GM23248 (cell line): ENCODE data around the gene DTX3L. TPM values are rescaled to one million over a fixed set of nuclear protein-coding genes. Genes with fewer than 3 reads are reported as not detected.

ENCODE experiments used
- DNase-seq: peaks from one replicate; pipeline ENCODE4 v3.0.0-alpha.2; 2015
- H2AFZ ChIP-seq: fragments of 200-600 bp; sonication (generic); 2 replicates; pipeline ENCODE4 v1.6.1; 2016; ENCODE audit warnings: antibody characterized with exemption
- H3F3A ChIP-seq: fragments of 200-600 bp; sonication (generic); 2 replicates; pipeline ENCODE4 v1.6.1; 2016; ENCODE audit warnings: mild to moderate bottlenecking, antibody characterized with exemption, mixed run types; ENCODE audit not compliant: insufficient read depth
- H3K27ac ChIP-seq: fragments of 200-600 bp; sonication (generic); 2 replicates; pipeline ENCODE4 v1.5.1; 2016; ENCODE audit warnings: mild to moderate bottlenecking
- H3K27me3 ChIP-seq: fragments of 200-600 bp; sonication (generic); replicated peaks from 2 replicates; pipeline ENCODE4 v1.6.1; 2016; ENCODE audit warnings: mild to moderate bottlenecking; ENCODE audit not compliant: insufficient read depth
- H3K36me3 ChIP-seq: fragments of 200-600 bp; sonication (generic); 2 replicates; pipeline ENCODE4 v1.6.1; 2016; ENCODE audit warnings: low read depth, mild to moderate bottlenecking
- H3K4me1 ChIP-seq: fragments of 200-600 bp; sonication (generic); 2 replicates; pipeline ENCODE4 v1.6.1; 2016; ENCODE audit warnings: mild to moderate bottlenecking; ENCODE audit not compliant: insufficient read depth
- H3K4me2 ChIP-seq: fragments of 200-600 bp; sonication (generic); one replicate; pipeline ENCODE4 v1.6.1; 2016; ENCODE audit warnings: mild to moderate bottlenecking; ENCODE audit not compliant: unreplicated experiment
- H3K4me3 ChIP-seq: fragments of 200-600 bp; sonication (generic); 2 replicates; pipeline ENCODE4 v1.5.1; 2016; ENCODE audit warnings: mild to moderate bottlenecking
- H3K79me2 ChIP-seq: fragments of 200-600 bp; sonication (generic); 2 replicates; pipeline ENCODE4 v1.6.1; 2016; ENCODE audit warnings: mild to moderate bottlenecking; ENCODE audit not compliant: insufficient read depth
- H3K9ac ChIP-seq: fragments of 200-600 bp; sonication (generic); 2 replicates; pipeline ENCODE4 v1.6.1; 2016; ENCODE audit warnings: mild to moderate bottlenecking
- H3K9me2 ChIP-seq: fragments of 200-600 bp; sonication (generic); 2 replicates; pipeline ENCODE4 v1.6.1; 2016; ENCODE audit warnings: mixed run types, mild to moderate bottlenecking, moderate library complexity; ENCODE audit not compliant: insufficient read depth
- H3K9me3 ChIP-seq: fragments of 200-600 bp; sonication (generic); one replicate; pipeline ENCODE4 v1.6.1; 2017; ENCODE audit warnings: low read depth
- H4K20me1 ChIP-seq: fragments of 200-600 bp; sonication (generic); 2 replicates; pipeline ENCODE4 v1.6.0; 2016; ENCODE audit not compliant: insufficient read depth
- EZH2 ChIP-seq: fragments of 200-600 bp; sonication (generic); IDR thresholded peaks from 2 replicates; pipeline ENCODE4 v1.6.1; 2018; ENCODE audit warnings: antibody characterized with exemption, mild to moderate bottlenecking; ENCODE audit not compliant: insufficient read depth, poor library complexity, severe bottlenecking
- EZH2phosphoT487 ChIP-seq: fragments of 200-600 bp; sonication (generic); IDR thresholded peaks from 2 replicates; pipeline ENCODE4 v1.6.1; 2018; ENCODE audit warnings: antibody characterized with exemption, moderate library complexity, mild to moderate bottlenecking, low read depth; ENCODE audit not compliant: insufficient read depth
- WGBS, 2 experiments: methylation state at CpG; one replicate each; pipeline ENCODE4 v1.1.6; 2015 to 2017; ENCODE audit warnings: low lambda C conversion rate in 2 of 2, low coverage in 1 of 2; ENCODE audit errors: missing lambda C conversion rate in 2 of 2; 5-methylcytosine and 5-hydroxymethylcytosine counted together
- in situ Hi-C: fragments of 300-500 bp; cut with MboI; formaldehyde crosslinking; loops from 2 replicates; pipeline ENCODE4 v1.15.0; 2020
- polyA plus RNA-seq: library from polyadenylated mRNA; unstranded; fragments of >200 nt; fragmentation: Nextera tagmentation; extraction: Ambion mirVana; gene quantifications from 2 replicates; pipeline ENCODE4 v1.2.1, GENCODE V29; 2016
- total RNA-seq: library from RNA; depleted of rRNA; stranded (reverse); fragments of >200 nt; shearing (Covaris generic); gene quantifications from 2 replicates; pipeline ENCODE4 v1.2.3, GENCODE V29; 2014

DTX3L gene
- total and polyA plus RNA-seq, 2 experiments from 2014 or later: 9.4 to 10.1 TPM

- no peak overlapping the region for H3K27ac ChIP-seq
- TF ChIP-seq EZH2phosphoT487: no peak
- H3K4me3 ChIP-seq: no peak overlapping the region
- peaks cover 12% of the 10 kb centered on the region for H3K27me3 ChIP-seq
- H3K4me1 ChIP-seq: no peaks in the 10 kb centered on the region
- H3K9me2 ChIP-seq: no peaks in the 10 kb centered on the region
- no peak for DNase-seq
- in situ Hi-C loops: no loop called here
- H3K4me2 ChIP-seq: no peak overlapping the region
- no peaks in the 10 kb centered on the region for H3K79me2 ChIP-seq
- H2AFZ ChIP-seq: no peak overlapping the region
- no peaks in the 10 kb centered on the region for H3F3A ChIP-seq
- no peaks in the 10 kb centered on the region for H3K9me3 ChIP-seq
- H3K36me3 ChIP-seq: no peaks in the 10 kb centered on the region
- H3K9ac ChIP-seq: no peak overlapping the region
- 66 to 72% methylated on average over 3 of the region's 3 CpGs for WGBS, 2 experiments
- no peaks in the 10 kb centered on the region for H4K20me1 ChIP-seq
Measured at GRCh38 chr3:122598151-122598550, 34.0 kb downstream of the DTX3L start.

DNA sequence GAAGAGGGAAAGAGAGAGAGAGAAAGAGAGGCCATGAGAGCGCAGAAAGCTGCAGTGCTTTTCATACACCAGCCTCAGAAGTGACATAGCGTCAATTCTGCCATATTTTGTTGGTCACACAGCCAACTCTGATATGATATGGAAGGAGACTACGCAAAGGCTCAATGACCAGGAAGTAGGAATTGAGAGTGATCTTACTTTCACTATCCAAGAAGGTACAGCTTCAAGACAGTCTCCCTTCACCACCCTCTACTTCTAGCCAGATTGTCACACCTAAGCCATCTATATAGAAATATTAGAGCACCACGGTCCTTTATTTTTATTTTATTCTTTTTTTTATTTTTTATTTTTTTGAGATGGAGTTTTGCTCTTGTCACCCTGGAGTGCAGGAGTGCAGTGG, 34.4 kb downstream of the DTX3L start:
- no peak overlapping the region for H2AFZ ChIP-seq

GRCh38 chr3:122602011-122602710, 38.0 kb downstream of the DTX3L start:
- H3F3A ChIP-seq: no peaks in the 10 kb centered on the region
- no peaks in the 10 kb centered on the region for H3K4me1 ChIP-seq
- H3K4me2 ChIP-seq: no peak overlapping the region
- no peak for TF ChIP-seq EZH2phosphoT487
- TF ChIP-seq EZH2: no peak
- in situ Hi-C loops: no loop called here
- no peaks in the 10 kb centered on the region for H3K36me3 ChIP-seq
- H4K20me1 ChIP-seq: no peaks in the 10 kb centered on the region
- H3K27ac ChIP-seq: no peak overlapping the region
- H3K4me3 ChIP-seq: no peak overlapping the region
- H3K9me2 ChIP-seq: no peaks in the 10 kb centered on the region
- no peaks in the 10 kb centered on the region for H3K9me3 ChIP-seq
- H3K79me2 ChIP-seq: no peaks in the 10 kb centered on the region
- DNase-seq: no peak
- H3K27me3 ChIP-seq: no peaks in the 10 kb centered on the region
- no peak overlapping the region for H2AFZ ChIP-seq
- WGBS, 2 experiments: 32 to 42% methylated on average over 5 of the region's 5 CpGs
- H3K9ac ChIP-seq: no peak overlapping the region

More for the DNA sequence above, 34.4 kb downstream of the DTX3L start:
- no peak overlapping the region for H3K4me2 ChIP-seq
- no peak overlapping the region for H3K4me3 ChIP-seq
- no peaks in the 10 kb centered on the region for H3K4me1 ChIP-seq
- no peaks in the 10 kb centered on the region for H3K9me2 ChIP-seq
- H4K20me1 ChIP-seq: no peaks in the 10 kb centered on the region
- no peaks in the 10 kb centered on the region for H3K9me3 ChIP-seq
- no peaks in the 10 kb centered on the region for H3F3A ChIP-seq
- no peak for DNase-seq
- in situ Hi-C loops: no loop called here
- H3K27me3 ChIP-seq: peaks cover 12% of the 10 kb centered on the region
- 71 to 75% methylated on average over 4 of the region's 4 CpGs for WGBS, 2 experiments
- TF ChIP-seq EZH2 (no peak), EZH2phosphoT487 (no peak)
- no peak overlapping the region for H3K9ac ChIP-seq
- H3K36me3 ChIP-seq: no peaks in the 10 kb centered on the region
- no peak overlapping the region for H3K27ac ChIP-seq
- H3K79me2 ChIP-seq: no peaks in the 10 kb centered on the region

GRCh38 chr3:122603056-122603455, 38.9 kb downstream of the DTX3L start:
- H3K27ac ChIP-seq: no peak overlapping the region
- no peak overlapping the region for H3K4me3 ChIP-seq
- no peaks in the 10 kb centered on the region for H3K9me2 ChIP-seq
- H4K20me1 ChIP-seq: no peaks in the 10 kb centered on the region
- no peak overlapping the region for H3K9ac ChIP-seq
- no peaks in the 10 kb centered on the region for H3K9me3 ChIP-seq
- no peak overlapping the region for H2AFZ ChIP-seq
- TF ChIP-seq EZH2: no peak
- TF ChIP-seq EZH2phosphoT487: no peak
- in situ Hi-C loops: no loop called here
- no peaks in the 10 kb centered on the region for H3K4me1 ChIP-seq
- no peaks in the 10 kb centered on the region for H3K79me2 ChIP-seq
- no peaks in the 10 kb centered on the region for H3K27me3 ChIP-seq
- no peaks in the 10 kb centered on the region for H3K36me3 ChIP-seq
- no peaks in the 10 kb centered on the region for H3F3A ChIP-seq
- WGBS, 2 experiments: 80 to 81% methylated on average over 2 of the region's 2 CpGs
- H3K4me2 ChIP-seq: no peak overlapping the region
- no peak for DNase-seq
